Activated CD4-positive, alpha-beta memory T cell treated with anti-CD3 and anti-CD28 coated beads for 36 hours (primary cell): ENCODE results near the gene SYCE1L. TPM values are rescaled to one million over a fixed set of nuclear protein-coding genes. Genes with fewer than 3 reads are reported as not detected.
"Not testable (repeated sequence)": the region's sequence is repeated elsewhere in the genome, so short reads cannot be mapped to it uniquely, and the experiment has no call there.

Source experiments
- CTCF ChIA-PET: fragments of 350-600 bp; sonication (Branson Sonifier 250); formaldehyde crosslinking; loops from one replicate; lab custom pipeline; 2021; ENCODE audit warnings: antibody characterized with exemption, inconsistent platforms; lab: Charles Lee
- POLR2A ChIA-PET: fragments of 350-600 bp; sonication (Branson Sonifier 250); formaldehyde crosslinking; loops from one replicate; lab custom pipeline; 2021; ENCODE audit warnings: antibody characterized with exemption; lab: Charles Lee
- DNase-seq: peaks from one replicate; pipeline ENCODE4 v3.0.0-alpha.2; 2020
- H3K27ac Mint-ChIP-seq: one replicate; pipeline ENCODE4 v1.8.0; 2021; ENCODE audit warnings: mixed read lengths
- H3K27me3 Mint-ChIP-seq: one replicate; pipeline ENCODE4 v1.8.0; 2021; ENCODE audit warnings: mixed read lengths
- H3K36me3 Mint-ChIP-seq: one replicate; pipeline ENCODE4 v1.8.0; 2021; ENCODE audit warnings: mixed read lengths
- H3K4me1 Mint-ChIP-seq: one replicate; pipeline ENCODE4 v1.8.0; 2021; ENCODE audit warnings: low read depth, mixed read lengths
- H3K4me3 Mint-ChIP-seq: one replicate; pipeline ENCODE4 v1.8.0; 2021; ENCODE audit warnings: mild to moderate bottlenecking, mixed read lengths
- H3K9me3 Mint-ChIP-seq: one replicate; pipeline ENCODE4 v1.8.0; 2021; ENCODE audit warnings: mixed read lengths
- intact Hi-C: fragments of 100-400 bp; cut with micrococcal nuclease; formaldehyde crosslinking; loops from one replicate; pipeline ENCODE4 v1.15.1; 2023
- total RNA-seq, 2 experiments: library from RNA; stranded (reverse); gene quantifications; one replicate each; pipeline ENCODE4 v1.2.3, GENCODE V29; 2021

SYCE1L gene
- total RNA-seq, 2 experiments from 2014 or later = 3.9 to 5.0 TPM

- CTCF ChIA-PET = interaction anchor here (1.5 kb wide), 1 partner anchor 356 kb away, joined by 5 read pairs; no protein-coding TSS in a partner anchor
These were observed 28.5 kb downstream of the SYCE1L start for GRCh38 chr16:77227745-77228144.

DNA sequence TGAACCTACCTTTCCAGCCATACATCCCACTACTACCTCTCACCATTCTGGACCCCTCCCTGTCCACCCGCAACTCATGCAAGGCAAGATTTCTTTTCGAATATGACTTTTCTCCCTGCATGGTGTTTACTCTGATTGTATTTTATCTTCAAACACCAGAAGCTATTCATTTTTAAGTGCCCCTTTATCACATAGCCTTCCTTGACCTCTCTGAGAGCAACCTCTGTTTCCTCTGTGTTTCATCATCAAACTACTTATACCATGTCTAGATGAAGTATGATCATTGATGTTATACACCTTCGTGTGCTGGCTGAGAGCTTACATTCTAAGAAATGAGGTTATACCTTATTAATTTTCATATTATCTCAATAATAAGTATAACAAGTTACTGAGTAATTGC, 31.8 kb downstream of the SYCE1L start:
- ChIA-PET POLR2A (no interaction called here), CTCF (interaction anchor here (2.2 kb wide), 1 partner anchor 353 kb away, joined by 9 read pairs; no protein-coding TSS in a partner anchor)
- no peaks in the 10 kb centered on the region for H3K9me3 Mint-ChIP-seq
- H3K4me1 Mint-ChIP-seq = peaks cover 8% of the 10 kb centered on the region
- H3K36me3 Mint-ChIP-seq = no peaks in the 10 kb centered on the region
- intact Hi-C loops = no loop called here
- no peak for DNase-seq
- no peak overlapping the region for H3K4me3 Mint-ChIP-seq
- no peak overlapping the region for H3K27ac Mint-ChIP-seq
- H3K27me3 Mint-ChIP-seq = peaks cover 19% of the 10 kb centered on the region

More at GRCh38 chr16:77227745-77228144, 28.5 kb downstream of the SYCE1L start:
- POLR2A ChIA-PET = no interaction called here
- intact Hi-C loops = no loop called here
- peaks cover 5% of the 10 kb centered on the region for H3K27me3 Mint-ChIP-seq
- DNase-seq = peak; percentile 25
- H3K36me3 Mint-ChIP-seq = no peaks in the 10 kb centered on the region
- no peaks in the 10 kb centered on the region for H3K9me3 Mint-ChIP-seq
- peaks cover 8% of the 10 kb centered on the region for H3K4me1 Mint-ChIP-seq
- no peak overlapping the region for H3K4me3 Mint-ChIP-seq
- H3K27ac Mint-ChIP-seq = no peak overlapping the region

GRCh38 chr16:77233799-77234519, 34.8 kb downstream of the SYCE1L start:
- H3K4me1 Mint-ChIP-seq = peaks cover 4% of the 10 kb centered on the region
- ChIA-PET CTCF (interaction anchor here (3.8 to 9.6 kb wide), 2 partner anchors 143 to 350 kb away, joined by 22 to 206 read pairs; no protein-coding TSS in a partner anchor), POLR2A (no interaction called here)
- no peak overlapping the region for H3K27ac Mint-ChIP-seq
- intact Hi-C loops = no loop called here
- DNase-seq = no peak
- no peaks in the 10 kb centered on the region for H3K9me3 Mint-ChIP-seq
- peaks cover 16% of the 10 kb centered on the region for H3K27me3 Mint-ChIP-seq
- H3K36me3 Mint-ChIP-seq = no peaks in the 10 kb centered on the region
- no peak overlapping the region for H3K4me3 Mint-ChIP-seq

- ChIA-PET POLR2A (no interaction called here), CTCF (interaction anchor here (1.5 to 9.6 kb wide), 4 partner anchors 142 to 359 kb away, joined by 3 to 206 read pairs (median 12); no protein-coding TSS in a partner anchor)
- H3K27ac Mint-ChIP-seq = no peak overlapping the region
- no peak for DNase-seq
- H3K27me3 Mint-ChIP-seq = peaks cover 16% of the 10 kb centered on the region
- H3K36me3 Mint-ChIP-seq = no peaks in the 10 kb centered on the region
- no peaks in the 10 kb centered on the region for H3K9me3 Mint-ChIP-seq
- no peak overlapping the region for H3K4me3 Mint-ChIP-seq
- H3K4me1 Mint-ChIP-seq = peaks cover 4% of the 10 kb centered on the region
- intact Hi-C loops = loop anchor here (5.0 kb wide), 2 partner anchors 73 to 443 kb away; no protein-coding TSS in a partner anchor
These were observed 35.4 kb downstream of the SYCE1L start for GRCh38 chr16:77234611-77235010.

GRCh38 chr16:77236063-77236511, 36.9 kb downstream of the SYCE1L start:
- Mint-ChIP-seq H3K4me3 (peak overlapping the region; percentile 17), H3K36me3 (no peaks in the 10 kb centered on the region), H3K27me3 (peaks cover 16% of the 10 kb centered on the region), H3K27ac (no peak overlapping the region), H3K4me1 (peaks cover 4% of the 10 kb centered on the region), H3K9me3 (no peaks in the 10 kb centered on the region)
- ChIA-PET POLR2A (no interaction called here), CTCF (interaction anchor here (0.6 to 9.6 kb wide), 22 partner anchors 8 to 767 kb away, joined by 3 to 206 read pairs (median 3); no protein-coding TSS in a partner anchor)
- peak; percentile 92 for DNase-seq
- intact Hi-C loops = loop anchor here (1.0 to 5.0 kb wide), 6 partner anchors 71 to 767 kb away; no protein-coding TSS in a partner anchor

GRCh38 chr16:77238593-77238992, 39.4 kb downstream of the SYCE1L start:
- Mint-ChIP-seq H3K27me3 (peaks cover 12% of the 10 kb centered on the region), H3K36me3 (no peaks in the 10 kb centered on the region), H3K4me1 (peaks cover 4% of the 10 kb centered on the region), H3K9me3 (no peaks in the 10 kb centered on the region), H3K27ac (no peak overlapping the region), H3K4me3 (no peak overlapping the region)
- ChIA-PET POLR2A (no interaction called here), CTCF (interaction anchor here (0.8 to 9.6 kb wide), 2 partner anchors 15 to 346 kb away, joined by 3 to 206 read pairs; no protein-coding TSS in a partner anchor)
- intact Hi-C loops = loop anchor here (5.0 kb wide), 2 partner anchors 69 to 439 kb away; no protein-coding TSS in a partner anchor
- no peak for DNase-seq

- CTCF ChIA-PET, H3K27ac Mint-ChIP-seq, DNase-seq, POLR2A ChIA-PET, H3K9me3 Mint-ChIP-seq, H3K27me3 Mint-ChIP-seq, H3K4me3 Mint-ChIP-seq, H3K36me3 Mint-ChIP-seq, H3K4me1 Mint-ChIP-seq, intact Hi-C loops: not testable (repeated sequence)
These were observed 43.3 kb downstream of the SYCE1L start for GRCh38 chr16:77242471-77242870.

- Mint-ChIP-seq H3K27me3 (peaks cover 2% of the 10 kb centered on the region), H3K36me3 (no peaks in the 10 kb centered on the region), H3K9me3 (no peaks in the 10 kb centered on the region), H3K27ac (no peak overlapping the region), H3K4me3 (no peak overlapping the region), H3K4me1 (no peaks in the 10 kb centered on the region)
- POLR2A ChIA-PET = no interaction called here
- DNase-seq = no peak
- intact Hi-C loops = no loop called here
- CTCF ChIA-PET = interaction anchor here (1.7 kb wide), 1 partner anchor 10 kb away, joined by 7 read pairs; no protein-coding TSS in a partner anchor
These were observed 46.9 kb downstream of the SYCE1L start for GRCh38 chr16:77246150-77246549.

DNA sequence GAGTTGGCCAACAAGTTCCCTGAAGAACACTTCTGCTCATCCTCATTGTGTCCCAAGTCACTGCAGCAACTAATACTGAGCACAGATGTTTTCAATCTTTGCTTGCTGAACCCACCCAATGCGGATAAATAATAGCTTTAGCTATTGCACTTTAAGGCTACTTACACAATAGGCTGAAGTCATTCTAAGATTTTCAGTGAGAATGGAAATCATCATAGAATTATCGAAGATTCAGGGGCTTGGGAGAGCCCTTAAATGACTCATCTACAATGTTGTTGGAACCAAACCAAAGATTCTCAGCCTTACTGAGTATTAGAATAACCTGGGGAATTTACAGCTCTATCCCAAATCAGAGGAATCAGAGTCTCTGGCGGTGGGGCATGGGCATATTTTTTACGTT, 51.2 kb downstream of the SYCE1L start:
- DNase-seq = no peak
- POLR2A ChIA-PET = no interaction called here
- intact Hi-C loops = no loop called here
- Mint-ChIP-seq H3K27ac (no peak overlapping the region), H3K36me3 (no peaks in the 10 kb centered on the region), H3K27me3 (peaks cover 5% of the 10 kb centered on the region), H3K4me1 (no peaks in the 10 kb centered on the region), H3K9me3 (no peaks in the 10 kb centered on the region), H3K4me3 (no peak overlapping the region)
- CTCF ChIA-PET = interaction anchor here (0.6 to 1.0 kb wide), 3 partner anchors 14 to 349 kb away, joined by 3 to 6 read pairs (median 3); no protein-coding TSS in a partner anchor

Other genes starting within 250 kb of the SYCE1L start
- 10 to 100 TPM; 63.7 to 70.2 TPM for gene MON1B, start 8.2 kb upstream of the SYCE1L start, total RNA-seq
- gene ADAMTS18, start 235.6 kb downstream of the SYCE1L start, total RNA-seq = not detected